ENCODE results near the gene CNTNAP2.

GRCh38 chr7:147068842-147069241 is 952.2 kb downstream of the CNTNAP2 start:
- TF ChIP-seq POLR2AphosphoS5 (IDR thresholded peaks at IDR 0.05; ENCODE audit: borderline replicate concordance, low read depth, low read length): no peak
- TF ChIP-seq EZH2 (IDR thresholded peaks at IDR 0.05): no peak
- TF ChIP-seq FOXP2 (optimal IDR thresholded peaks at IDR 0.05; ENCODE audit: control extremely low read depth, extremely low read length, insufficient read depth): no peak
